HG02884 (cell line): ENCODE data around the gene SPATA2L.
"Not testable (repeated sequence)": the region's sequence is repeated elsewhere in the genome, so short reads cannot be mapped to it uniquely, and the experiment has no call there.

Experiments used
- ATAC-seq: cut with Tn5 transposase; IDR thresholded peaks from one replicate; pipeline ENCODE4 v1.9.1; 2021; ENCODE audit warnings: mild to moderate bottlenecking, moderate library complexity; ENCODE audit not compliant: unreplicated experiment

The SPATA2L gene

DNA sequence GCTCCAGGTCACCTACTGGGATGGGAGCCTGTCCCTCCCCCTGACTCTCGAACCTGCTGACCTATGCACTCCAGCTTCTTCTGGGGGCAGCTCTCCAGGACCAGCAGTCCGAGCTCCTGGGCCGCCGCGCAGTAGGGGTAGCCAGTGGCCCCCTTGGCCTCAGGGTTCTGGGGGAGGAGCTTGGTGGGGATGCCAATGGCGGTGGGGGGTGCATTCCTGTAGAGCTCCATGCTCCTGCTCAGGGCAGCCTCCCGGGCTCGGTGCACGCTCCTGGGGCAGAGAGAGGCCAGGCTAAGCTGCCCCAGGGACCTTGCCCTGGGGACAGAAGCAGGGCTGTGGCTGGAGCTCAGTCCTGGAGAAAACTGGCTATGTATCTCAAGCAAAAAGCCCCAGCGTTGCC, 7.7 kb upstream of the SPATA2L start:
- no peak for ATAC-seq

DNA sequence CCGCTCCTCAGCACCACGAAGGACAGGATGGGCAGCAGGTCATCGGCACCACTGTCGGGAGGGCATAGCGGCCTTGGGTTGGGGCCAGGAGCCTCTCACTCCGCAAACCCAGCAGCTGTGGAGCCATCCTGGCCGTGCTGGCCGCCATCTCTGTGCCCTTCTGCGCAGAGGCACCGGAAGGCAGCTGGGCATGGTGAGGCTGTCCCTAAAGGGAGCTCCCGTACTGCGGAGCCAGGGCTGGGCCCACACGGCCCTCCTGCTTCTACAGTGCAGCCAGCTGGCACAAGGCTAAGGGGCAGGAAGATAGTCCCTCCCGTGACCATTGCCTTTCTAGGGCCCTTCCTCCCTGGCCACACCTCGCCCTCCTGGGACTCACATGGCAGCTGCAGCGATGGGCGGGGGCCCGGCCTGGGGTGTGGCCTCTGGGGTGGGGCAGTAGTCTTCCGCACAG, 7.0 kb upstream of the SPATA2L start:
- ATAC-seq, result no peak

DNA sequence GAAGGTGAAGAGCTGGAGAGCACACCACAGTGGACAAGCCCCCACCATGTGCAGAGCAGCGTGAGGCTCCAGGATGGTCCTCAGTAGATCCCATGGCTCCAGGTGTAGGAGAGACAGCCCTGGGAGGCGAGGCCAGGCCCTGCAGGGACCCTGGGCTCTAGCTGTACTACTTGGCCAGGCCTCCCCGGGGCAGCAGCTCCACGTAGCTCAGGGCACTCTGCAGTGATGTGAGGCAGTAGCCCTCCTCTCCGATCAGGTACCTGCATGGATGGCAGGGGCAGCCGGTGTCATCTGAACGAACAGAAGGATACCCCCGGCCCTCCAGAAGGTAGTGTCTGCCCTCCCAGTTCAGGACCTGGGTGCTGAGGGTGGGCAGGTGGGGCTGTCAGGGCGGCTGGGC, 6.2 kb upstream of the SPATA2L start:
- ATAC-seq, result no peak

DNA sequence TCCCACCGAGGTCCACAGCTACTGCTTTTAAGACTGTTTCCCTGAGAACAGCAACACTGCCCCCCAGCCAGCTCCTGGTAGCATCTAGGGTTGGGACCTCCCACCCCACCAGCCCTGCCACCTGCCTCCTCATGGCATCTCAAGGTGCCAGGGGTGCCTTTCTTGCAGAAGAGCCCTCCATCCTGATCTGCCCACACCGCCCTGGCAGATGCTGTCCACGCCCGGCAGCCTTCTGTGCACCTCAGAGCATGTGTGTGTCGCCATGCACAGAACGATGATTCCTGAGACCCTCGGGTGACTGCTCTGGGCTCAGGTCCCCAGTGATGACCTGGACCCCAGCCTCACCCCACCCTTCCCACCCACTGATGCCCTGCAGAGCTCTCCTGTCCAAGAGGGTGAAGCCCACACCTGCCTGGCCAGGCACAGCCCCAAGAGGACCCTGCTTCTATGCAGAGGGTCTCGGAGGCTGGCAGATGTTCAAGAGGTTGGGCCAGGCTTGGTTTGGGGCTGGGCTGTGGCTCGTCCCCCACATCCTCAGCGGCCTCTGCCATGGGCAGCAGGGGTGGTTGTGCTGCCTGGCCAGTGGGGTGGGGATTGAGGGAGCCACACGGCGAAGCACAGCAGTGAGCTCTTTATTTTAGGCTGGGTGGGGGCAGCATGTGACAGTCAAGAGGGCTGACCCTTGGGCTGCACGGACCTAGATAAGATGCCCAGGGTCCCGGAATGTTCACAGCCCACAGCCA, 5.2 kb upstream of the SPATA2L start:
- no peak for ATAC-seq

DNA sequence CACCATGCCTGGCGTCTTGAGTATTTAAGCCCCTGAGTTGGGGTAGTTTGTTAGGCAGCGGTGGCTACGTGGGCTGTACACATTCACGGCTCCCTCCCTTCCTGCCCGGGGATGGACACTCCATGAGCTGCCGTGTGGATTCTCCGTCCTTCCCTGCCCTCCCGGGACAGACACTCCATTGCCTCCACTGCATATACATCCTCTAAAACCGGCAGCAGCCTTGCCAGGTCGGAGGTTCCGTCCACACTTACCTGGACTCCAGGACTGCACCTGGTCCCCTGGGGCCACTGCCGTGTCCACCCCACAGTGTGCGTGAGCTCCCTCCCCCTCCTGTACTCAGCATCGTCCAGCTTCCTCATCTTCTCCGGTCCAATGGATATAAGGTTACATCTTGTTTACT, 3.5 kb upstream of the SPATA2L start:
- no peak for ATAC-seq

DNA sequence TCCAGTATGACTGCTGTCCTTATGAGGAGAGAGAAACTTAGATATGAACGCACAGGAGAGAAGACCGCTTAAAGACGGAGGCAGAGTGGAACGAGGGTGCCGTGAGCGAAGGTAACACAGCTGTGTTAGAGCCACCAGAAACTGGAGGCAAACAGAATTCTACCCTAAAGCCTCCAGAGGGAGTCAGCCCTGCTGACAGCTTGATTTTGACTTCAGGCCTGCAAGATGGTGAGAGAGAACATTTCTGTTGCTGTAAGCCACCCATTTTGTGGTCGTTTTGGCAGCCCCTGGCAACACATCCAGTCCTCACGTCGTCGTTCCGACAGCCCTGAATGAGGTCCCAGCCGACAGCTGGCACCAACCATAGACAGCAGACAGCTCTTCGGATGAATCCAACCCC, 2.8 kb upstream of the SPATA2L start:
- no peak for ATAC-seq

DNA sequence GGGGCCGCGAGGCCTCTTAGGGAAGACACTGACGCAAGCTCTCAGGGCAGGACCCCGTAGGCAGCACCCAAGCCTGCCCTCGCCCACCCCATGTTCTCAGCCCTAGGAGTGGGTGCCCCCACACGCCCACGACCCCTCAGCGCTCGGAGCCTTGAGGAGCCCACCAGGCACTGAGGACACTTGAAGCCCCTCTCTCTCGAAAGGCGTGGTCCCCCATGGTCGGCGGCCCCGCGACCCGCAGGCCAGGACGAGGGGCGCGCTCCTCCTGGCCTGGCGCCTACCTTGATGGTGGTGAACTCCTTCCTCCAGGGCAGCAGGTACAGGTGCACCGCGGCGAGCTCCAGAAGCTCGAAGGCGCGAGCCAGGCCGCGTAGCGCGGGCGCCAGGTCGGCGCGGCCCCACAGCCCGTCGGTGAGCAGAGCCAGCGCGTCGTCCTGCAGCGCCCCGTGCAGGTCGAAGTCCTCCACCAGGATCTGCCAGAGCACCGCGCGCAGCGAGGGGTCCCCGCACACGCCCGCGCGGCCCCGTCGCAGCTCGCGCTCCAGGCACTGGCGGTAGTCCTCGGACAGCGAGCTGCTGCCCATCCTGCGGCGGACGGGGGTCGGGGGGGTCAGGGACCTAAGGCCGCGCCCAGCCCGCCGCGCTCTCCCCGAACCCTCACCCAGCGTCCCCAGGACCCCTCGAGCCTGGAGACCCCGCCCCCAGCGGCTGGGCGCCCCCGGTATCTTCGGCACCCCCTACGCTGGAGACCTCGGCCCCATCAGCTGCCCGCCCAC, 668 bp downstream of the SPATA2L start:
- ATAC-seq, result peak; percentile 8

DNA sequence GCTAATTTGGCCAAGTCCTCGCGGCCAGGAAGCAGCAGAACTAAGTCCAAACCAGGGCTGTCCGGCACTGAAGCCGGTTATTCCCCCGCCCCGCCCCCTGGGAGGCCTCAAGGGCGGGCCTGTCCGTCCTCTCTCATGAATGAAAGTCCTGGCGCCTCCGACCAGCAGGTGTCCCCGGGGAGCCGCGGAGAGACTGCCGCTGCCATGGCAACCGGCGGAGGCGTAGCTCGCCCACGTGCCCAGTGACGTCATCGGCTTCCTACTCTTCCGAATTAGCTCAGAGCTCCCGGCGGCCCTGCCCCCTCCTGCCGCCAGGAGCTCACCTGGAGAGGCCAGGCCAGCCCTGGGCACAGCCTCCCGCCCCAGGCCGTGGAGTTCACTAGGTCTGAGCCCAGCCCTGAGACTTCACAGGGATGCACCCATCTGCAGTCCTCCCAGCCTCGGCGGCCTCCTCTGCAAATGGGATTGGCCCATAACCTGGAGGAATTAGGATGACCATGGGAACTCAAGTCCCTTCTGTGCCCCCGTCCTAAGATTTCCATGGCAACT, 1.3 kb downstream of the SPATA2L start:
- ATAC-seq, result no peak

DNA sequence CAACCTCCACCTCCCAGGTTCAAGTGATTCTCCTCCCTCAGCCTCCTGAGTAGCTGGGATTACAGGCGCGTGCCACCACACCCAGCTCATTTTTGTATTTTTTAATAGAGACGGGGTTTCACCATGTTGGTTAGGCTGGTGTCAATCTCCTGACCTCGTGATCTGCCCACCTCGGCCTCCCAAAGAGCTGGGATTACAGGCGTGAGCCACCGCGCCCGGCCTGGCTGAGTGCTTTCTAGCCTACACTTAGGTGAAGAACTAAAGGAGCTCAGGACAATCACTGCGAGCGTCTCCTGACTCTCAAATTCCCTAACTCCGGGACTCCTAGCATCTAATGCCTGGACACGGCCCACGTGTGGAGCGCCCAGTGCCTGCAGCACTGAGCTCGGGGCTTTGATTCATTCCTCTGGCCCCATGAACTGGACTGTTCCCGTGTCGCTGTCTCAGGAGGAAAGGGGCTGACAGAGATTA, 1.8 kb downstream of the SPATA2L start:
- not testable (repeated sequence) for ATAC-seq

DNA sequence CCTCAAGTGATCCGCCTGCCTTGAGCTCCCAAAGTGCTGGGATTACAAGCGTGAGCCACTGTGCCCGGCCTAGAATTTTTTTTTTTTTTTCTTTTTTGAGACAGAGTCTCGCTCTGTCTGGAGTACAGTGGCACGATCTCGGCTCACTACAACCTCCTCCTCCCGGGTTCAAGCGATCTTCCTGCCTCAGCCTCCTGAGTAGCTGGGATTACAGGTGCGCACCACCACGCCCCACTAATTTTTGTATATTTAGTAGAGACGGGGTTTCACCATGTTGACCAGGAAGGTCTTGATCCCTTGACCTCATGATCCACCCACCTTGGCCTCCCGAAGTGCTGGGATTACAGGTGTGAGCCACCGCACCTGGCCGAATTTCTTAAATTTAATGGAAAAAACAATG, 2.8 kb downstream of the SPATA2L start:
- ATAC-seq, result not testable (repeated sequence)

DNA sequence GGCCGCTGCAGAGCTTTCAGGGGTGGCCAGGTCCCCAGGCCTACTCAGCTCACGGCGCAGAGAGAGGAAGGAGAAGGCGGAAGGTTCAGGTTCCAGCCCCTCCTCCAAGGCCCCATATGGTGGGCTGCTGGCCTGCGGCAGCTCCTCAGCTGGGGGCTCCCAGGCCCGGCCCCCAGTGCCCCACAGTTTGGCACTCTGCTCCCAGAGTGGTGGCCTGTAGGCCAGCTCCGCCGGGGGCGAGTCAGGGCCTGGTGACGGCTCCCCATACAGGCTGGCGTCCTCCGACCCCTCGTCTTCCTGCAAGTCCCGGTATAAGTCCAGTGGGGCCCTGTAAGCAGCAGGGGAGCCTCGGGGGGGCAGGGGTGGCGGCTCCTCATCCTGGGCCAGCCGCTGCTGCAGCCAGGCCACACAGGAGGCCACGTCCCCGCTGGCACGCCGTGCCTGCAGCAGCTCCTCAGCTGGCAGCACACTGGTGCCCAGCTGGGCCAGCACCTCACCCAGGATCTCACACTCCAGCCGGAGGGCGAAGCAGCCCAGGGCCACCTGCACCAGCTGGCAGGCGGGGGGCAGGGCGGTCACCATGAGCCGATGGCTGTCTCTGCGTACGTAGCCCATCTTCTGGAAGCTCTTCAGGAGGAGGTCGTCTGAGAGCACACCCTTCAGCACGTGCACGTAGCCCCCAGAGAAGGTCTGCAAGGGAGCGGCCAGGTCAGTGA, 3.7 kb downstream of the SPATA2L start:
- no peak for ATAC-seq

DNA sequence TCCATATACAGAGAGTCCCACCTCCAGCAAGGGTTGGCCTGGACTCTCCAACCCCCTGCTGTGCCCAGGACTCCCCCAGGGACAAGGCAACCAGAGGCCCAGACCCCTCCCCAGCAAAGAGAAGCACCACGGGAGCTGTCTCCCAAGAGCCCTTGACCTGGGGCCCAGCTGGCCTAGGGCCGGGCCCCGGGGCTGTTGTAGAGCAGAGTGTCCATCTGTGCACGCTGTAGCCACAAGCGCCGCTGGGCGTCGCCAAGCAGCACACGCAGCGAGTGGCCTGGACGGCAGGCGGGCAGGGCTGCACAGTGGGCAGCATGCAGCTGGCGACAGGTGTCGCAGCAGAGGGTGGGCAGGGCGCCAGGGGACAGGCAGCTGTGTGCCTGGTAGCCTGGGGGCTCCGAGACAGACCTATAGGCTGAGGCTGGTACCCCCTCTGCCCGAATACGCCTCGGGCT, 4.3 kb downstream of the SPATA2L start:
- no peak for ATAC-seq

DNA sequence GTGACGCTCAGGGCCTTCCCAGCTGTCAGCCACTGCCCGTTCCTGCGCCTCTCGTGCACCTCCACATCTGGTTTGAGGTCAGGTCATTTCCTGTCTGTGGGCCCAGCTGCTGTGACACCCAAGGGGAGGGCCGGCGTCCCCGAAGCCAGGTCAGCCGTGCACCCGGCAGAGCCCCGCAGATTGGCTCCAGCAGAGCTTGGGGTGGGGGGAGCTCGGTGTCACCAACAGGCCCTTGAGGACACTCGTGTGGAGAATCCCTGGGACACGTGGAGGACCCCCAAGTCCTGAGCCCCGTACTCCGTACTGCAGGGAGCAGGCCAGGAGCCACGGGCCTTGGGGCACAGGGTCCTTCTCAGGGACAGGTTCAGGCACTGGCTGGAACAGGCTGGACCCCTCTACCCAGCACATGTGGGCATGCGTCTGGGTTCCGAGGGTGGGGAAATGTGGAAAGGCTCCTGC, 4.8 kb downstream of the SPATA2L start:
- ATAC-seq, result no peak

DNA sequence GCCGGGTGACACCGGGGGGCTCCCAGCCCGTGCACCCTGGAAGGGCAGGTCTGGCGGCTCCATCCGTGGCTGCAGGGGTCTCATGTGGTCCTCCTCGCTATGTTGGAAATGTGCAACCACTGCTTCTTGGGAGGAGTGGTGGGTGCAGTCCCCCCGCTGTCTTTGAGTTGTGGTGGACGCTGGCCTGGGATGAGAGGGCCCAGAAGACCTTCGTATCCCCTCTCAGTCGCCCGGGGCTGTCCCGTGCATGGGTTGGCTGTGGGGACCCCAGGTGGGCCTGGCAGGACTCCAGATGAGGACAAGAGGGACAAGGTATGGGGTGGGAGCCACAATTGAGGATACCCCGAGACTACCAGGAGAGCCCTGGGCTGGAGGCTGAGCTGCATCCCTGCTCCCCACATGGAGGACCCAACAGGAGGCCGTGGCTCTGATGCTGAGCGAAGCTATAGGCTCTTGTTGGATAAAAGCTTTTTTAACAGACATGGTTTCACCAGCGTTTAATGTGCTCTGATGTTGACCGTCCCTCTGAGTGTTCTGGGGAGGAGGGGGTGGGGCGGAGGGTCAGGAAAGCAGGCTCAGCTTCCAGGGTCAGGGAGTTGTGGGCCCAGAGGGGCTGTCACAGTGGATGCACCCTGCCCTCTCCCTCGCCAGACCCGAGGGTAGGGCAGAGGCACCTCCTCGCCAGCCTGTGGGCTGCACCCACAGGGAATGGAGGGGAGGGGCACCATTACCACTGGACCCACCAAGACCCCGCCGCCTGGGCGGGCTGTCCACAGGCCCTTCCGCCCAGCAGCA, 5.4 kb downstream of the SPATA2L start:
- no peak for ATAC-seq

DNA sequence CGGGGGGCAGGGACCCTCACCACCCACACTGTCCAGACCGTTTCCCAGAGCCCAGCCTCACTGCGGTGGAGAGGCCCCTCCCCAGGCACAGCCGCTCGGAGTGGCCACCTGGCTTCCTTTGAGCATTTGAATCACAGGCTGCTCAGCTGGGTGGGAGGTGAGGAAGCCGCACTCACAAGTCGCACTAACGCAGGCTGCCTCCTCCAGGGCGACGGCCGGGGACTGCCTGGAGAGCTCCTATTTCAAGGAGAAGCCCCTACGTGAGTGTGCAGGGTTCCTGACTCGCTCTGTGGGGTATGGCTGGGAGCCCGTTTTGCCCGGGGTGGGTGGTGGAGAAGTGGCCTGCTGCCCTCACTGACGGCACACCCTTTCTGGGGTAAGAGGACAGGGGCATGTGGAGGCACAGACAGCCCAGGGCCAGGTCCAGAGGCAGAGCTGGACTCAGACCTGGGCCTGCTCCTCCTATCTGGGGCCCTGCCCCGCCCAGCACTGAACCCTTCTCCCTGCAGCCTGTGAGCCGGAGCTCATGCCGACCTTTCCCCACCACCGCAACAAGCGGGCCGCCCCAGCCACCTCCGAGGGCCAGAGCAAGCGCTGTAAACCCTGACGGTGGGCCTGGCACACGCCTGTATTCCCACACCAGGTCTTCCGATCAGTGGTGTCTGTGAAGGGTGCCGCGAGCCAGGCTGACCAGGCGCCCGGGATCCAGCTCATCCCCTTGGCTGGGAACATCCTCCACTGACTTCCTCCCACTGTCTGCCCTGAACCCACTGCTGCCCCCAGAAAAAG, 6.2 kb downstream of the SPATA2L start:
- ATAC-seq, result no peak

DNA sequence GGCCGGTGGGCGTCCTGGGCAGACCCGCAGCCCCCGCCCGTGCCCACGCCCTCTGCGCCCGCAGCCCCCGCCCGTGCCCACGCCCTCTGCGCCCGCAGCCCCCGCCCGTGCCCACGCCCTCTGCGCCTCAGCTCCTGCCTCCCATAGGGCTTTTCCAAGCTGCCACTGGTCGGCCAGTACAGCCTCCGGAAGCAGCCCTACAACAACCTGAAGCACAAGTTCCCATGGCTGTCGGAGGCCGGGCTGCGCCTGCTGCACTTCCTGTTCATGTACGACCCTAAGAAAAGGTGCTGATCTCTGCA, 6.8 kb downstream of the SPATA2L start:
- ATAC-seq, result not testable (repeated sequence)

DNA sequence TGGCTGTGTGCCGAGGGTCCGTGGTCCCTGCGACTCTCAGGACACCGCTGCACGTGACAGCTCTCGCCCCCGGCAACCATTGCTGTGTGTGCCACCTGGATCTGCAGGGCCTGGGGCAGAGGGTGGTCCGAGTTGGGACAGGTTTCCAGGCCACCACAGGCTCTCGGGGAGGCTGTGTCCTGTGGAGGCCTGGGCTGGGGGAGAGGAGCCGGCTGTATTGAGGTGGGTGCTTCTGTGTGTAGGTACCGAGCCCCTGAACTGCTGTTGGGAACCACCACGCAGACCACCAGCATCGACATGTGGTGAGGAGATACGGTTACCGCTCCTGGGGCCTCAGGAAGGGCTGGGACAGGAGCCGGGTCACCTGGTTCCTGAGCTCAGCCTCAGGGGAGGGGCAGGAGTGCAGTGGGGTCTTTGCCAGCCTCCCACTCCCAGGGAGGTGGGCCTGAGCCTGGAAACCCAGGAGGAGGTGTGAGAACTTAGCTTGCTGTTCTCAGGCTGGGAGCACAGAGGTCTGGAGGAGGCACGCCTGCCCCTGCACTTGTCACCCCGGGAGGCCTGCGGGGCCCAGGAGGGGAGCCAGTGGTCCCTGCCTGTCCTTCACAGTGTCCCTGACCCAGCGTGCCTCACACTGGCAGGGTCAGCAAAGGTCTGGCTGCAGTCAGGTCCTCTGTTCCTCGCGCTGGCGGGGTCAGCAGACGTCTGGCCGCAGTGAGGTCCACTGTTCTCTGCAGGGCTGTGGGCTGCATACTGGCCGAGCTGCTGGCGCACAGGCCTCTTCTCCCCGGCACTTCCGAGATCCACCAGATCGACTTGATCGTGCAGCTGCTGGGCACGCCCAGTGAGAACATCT, 7.3 kb downstream of the SPATA2L start:
- no peak for ATAC-seq

DNA sequence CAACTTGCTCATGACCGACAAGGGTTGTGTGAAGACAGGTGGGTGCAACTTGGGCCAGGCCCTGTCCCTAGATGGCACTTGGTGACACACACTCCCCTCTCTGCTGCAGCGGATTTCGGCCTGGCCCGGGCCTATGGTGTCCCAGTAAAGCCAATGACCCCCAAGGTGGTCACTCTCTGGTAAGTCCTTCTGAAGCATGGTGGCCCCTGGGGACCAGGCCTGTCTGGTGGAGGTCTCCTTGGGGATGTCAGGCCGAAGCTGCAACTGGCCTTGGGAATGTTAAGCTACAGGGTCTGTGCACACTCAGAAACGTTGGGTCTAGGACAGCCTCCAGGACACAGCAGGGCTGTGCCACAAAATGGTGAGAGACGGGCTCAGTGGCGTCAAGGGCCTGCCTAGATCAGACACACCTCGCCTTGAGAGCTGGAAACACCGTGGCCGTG, 8.2 kb downstream of the SPATA2L start:
- ATAC-seq, result no peak
